Measurements from ENCODE around the gene ASAH2. TPM values are rescaled to one million over a fixed set of nuclear protein-coding genes. Genes with fewer than 3 reads are reported as not detected.
"Not testable (repeated sequence)": the region's sequence is repeated elsewhere in the genome, so short reads cannot be mapped to it uniquely, and the experiment has no call there.

ASAH2 gene
- total RNA-seq, 1 donor from 2014 or later, result 8.1 TPM

DNA sequence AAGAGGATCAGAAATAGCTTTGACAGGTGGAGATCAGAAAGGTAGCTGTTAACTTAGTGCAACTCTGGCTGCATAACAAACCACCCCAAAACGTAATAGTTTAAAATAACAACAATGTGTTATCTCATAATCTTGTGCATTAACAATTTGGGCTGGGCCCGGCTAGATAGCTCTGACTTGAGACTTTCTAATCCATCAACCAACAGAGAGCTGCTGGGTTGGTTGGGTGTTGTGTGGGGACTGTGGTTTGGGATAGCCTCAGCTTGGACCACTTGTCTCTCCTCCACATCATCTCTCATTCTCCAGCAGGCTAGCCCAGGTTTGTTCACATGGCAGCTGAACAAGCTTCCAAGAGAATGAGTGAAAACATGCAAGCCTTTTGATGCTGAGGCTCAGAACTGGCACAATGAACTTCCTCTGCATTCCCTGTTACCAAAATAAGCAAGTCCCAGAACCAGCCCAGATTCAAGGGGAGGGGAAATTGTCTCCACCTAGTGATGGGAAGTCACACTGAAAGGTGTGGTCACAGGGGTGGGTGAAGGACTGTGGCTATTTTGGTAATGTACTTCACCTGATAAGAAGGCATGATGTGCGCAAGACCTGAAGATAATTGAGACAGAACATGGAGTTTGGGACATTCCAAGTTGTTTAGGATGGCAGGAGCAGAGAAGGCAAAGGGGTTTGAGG, 20.4 kb upstream of the ASAH2 start:
- Mint-ChIP-seq H3K27ac (no peak overlapping the region), H3K4me1 (no peaks in the 10 kb centered on the region), H3K4me3 (no peak overlapping the region), H3K36me3 (no peaks in the 10 kb centered on the region), H3K9me3 (no peaks in the 10 kb centered on the region), H3K27me3 (ENCODE audit: low read depth) (peaks cover 24% of the 10 kb centered on the region)
- no peak for DNase-seq (ENCODE audit: low spot score in 2 of 2, unreplicated experiment in 2 of 2)
- TF ChIP-seq, protein P1, sequence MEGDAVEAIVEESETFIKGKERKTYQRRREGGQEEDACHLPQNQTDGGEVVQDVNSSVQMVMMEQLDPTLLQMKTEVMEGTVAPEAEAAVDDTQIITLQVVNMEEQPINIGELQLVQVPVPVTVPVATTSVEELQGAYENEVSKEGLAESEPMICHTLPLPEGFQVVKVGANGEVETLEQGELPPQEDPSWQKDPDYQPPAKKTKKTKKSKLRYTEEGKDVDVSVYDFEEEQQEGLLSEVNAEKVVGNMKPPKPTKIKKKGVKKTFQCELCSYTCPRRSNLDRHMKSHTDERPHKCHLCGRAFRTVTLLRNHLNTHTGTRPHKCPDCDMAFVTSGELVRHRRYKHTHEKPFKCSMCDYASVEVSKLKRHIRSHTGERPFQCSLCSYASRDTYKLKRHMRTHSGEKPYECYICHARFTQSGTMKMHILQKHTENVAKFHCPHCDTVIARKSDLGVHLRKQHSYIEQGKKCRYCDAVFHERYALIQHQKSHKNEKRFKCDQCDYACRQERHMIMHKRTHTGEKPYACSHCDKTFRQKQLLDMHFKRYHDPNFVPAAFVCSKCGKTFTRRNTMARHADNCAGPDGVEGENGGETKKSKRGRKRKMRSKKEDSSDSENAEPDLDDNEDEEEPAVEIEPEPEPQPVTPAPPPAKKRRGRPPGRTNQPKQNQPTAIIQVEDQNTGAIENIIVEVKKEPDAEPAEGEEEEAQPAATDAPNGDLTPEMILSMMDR (IDR thresholded peaks at IDR 0.05; ENCODE audit: unreplicated experiment), result no peak

DNA sequence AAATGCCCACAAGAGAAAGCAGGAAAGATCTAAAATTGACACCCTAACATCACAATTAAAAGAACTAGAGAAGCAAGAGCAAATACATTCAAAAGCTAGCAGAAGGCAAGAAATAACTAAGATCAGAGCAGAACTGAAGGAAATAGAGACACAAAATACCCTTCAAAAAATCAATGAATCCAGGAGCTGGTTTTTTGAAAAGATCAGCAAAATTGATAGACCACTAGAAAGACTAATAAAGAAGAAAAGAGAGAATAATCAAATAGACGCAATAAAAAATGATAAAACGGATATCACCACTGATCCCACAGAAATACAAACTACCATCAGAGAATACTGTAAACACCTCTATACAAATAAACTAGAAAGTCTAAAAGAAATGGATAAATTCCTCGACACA, 16.6 kb upstream of the ASAH2 start:
- H3K36me3 Mint-ChIP-seq; H3K27ac Mint-ChIP-seq; DNase-seq (ENCODE audit: low spot score in 2 of 2, unreplicated experiment in 2 of 2); H3K4me3 Mint-ChIP-seq; H3K4me1 Mint-ChIP-seq; H3K9me3 Mint-ChIP-seq: not testable (repeated sequence)
- H3K27me3 Mint-ChIP-seq (ENCODE audit: low read depth), result peaks cover 29% of the 10 kb centered on the region

DNA sequence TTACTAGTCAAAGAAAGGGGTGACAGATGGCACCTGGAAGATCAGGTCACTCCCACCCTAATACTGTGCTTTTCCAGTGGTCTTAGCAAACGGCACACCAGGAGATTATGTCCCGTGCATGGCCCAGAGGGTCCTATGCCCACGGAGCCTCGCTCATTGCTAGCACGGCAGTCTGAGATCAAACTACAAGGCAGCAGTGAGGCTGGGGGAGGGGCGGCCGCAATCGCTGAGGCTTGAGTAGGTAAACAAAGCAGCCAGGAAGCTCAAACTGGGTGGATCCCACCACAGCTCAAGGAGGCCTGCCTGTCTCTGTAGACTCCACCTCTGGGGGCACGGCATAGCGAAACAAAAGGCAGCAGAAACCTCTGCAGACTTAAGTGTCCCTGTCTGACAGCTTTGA, 11.3 kb upstream of the ASAH2 start:
- H3K9me3 Mint-ChIP-seq; H3K27ac Mint-ChIP-seq; DNase-seq (ENCODE audit: low spot score in 2 of 2, unreplicated experiment in 2 of 2); H3K36me3 Mint-ChIP-seq; H3K4me1 Mint-ChIP-seq; H3K4me3 Mint-ChIP-seq: not testable (repeated sequence)
- peaks cover 32% of the 10 kb centered on the region for H3K27me3 Mint-ChIP-seq (ENCODE audit: low read depth)

DNA sequence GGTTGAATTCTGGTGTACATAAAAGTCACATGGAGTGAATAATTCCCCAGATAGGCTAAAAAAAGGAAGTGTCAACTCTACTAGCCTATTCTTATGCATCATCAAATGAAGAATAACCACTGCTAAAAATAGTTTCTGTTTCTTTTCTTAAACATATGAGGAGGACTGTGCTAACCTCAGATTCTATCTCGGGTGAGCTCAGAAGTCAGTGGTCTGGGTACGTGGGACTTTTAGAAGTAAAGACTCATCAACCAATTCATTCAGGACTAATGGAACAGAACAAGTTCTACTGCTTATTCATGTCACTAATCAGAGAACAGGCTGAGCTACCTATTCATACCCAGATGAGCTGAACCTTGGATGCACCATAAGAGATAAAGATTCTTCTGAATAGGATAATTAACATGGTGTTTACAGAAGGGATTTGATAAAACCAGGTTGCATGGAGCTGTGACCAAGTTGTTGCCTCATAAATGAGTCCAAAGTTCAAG, 9.5 kb upstream of the ASAH2 start:
- DNase-seq (ENCODE audit: low spot score in 2 of 2, unreplicated experiment in 2 of 2), result no peak
- Mint-ChIP-seq H3K36me3 (no peaks in the 10 kb centered on the region), H3K27ac (no peak overlapping the region), H3K27me3 (ENCODE audit: low read depth) (peaks cover 35% of the 10 kb centered on the region), H3K9me3 (peaks cover 3% of the 10 kb centered on the region), H3K4me1 (no peaks in the 10 kb centered on the region), H3K4me3 (no peak overlapping the region)
- TF ChIP-seq, protein P1 (IDR thresholded peaks at IDR 0.05; ENCODE audit: unreplicated experiment), result no peak

DNA sequence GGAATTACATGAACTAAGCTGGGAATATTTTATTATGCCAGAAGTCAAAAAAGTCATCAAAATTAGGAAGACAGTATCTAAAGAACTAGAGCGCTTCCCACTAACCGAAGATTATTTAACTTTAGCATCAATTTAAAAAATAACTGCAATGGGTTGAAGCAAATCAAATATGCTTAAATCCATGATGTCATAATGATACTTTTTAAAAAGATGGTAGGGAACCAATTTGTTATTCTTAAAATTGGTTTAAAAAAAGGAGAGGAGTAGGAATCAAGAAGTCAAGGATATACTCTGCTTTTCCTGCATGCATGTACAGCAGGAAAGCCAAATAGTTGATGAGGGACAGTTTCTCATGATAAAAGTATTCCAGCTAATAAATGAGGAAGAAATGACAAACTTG, 3.2 kb upstream of the ASAH2 start:
- TF ChIP-seq, protein P1 (IDR thresholded peaks at IDR 0.05; ENCODE audit: unreplicated experiment), result no peak
- no peak overlapping the region for H3K4me3 Mint-ChIP-seq

DNA sequence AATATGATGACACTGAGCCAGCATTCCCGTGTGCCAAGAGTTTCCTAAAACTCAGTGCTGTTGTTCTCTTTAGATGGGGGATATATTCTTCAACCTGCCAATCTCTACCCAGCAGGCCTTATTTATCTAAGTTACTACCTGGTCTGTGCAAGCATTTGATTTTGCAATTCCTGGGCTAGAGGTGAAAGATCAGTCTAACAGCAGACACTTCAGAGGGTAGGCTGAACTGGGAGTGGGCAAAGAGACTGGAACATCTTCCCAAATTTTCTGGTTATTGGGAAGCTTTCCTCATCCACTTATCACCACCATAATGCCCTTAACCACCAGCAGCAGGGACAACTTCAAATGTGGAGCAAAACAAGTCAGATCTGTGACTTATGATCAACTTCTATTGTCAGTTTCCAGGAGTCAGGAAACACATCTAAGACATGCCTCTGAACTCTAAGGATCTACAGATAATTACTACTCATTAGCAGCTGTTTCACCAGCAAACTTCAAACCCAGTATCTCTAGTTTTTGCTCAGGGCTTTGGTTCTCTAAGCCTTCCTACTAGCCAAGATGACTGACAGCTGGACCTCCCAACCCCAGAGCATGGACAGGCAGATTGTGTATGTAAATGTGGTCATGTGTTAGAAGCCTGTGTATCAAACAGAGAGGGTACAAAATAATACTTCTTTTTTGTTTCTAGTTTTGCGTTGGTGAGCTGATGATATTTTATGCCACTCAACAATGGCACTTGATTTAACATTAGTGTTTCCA, 1.0 kb downstream of the ASAH2 start:
- Mint-ChIP-seq H3K4me1 (no peaks in the 10 kb centered on the region), H3K9me3 (no peaks in the 10 kb centered on the region), H3K4me3 (no peak overlapping the region), H3K27ac (no peak overlapping the region), H3K27me3 (ENCODE audit: low read depth) (peaks cover 53% of the 10 kb centered on the region), H3K36me3 (no peaks in the 10 kb centered on the region)
- DNase-seq (ENCODE audit: low spot score in 2 of 2, unreplicated experiment in 2 of 2), result no peak
- TF ChIP-seq, protein P1 (IDR thresholded peaks at IDR 0.05; ENCODE audit: unreplicated experiment), result no peak

More for the DNA sequence above, 3.2 kb upstream of the ASAH2 start:
- H3K9me3 Mint-ChIP-seq, result no peaks in the 10 kb centered on the region
- no peaks in the 10 kb centered on the region for H3K4me1 Mint-ChIP-seq
- peaks cover 47% of the 10 kb centered on the region for H3K27me3 Mint-ChIP-seq (ENCODE audit: low read depth)
- H3K27ac Mint-ChIP-seq, result no peak overlapping the region
- no peaks in the 10 kb centered on the region for H3K36me3 Mint-ChIP-seq
- no peak for DNase-seq (ENCODE audit: low spot score in 2 of 2, unreplicated experiment in 2 of 2)
